Neuronal stem cell (in vitro differentiated cells): ENCODE measurements around the gene KCNJ12.
A peak's percentile ranks its signal among the peaks of the same experiment; 100 is the strongest.
"Not testable (repeated sequence)": the region's sequence is repeated elsewhere in the genome, so short reads cannot be mapped to it uniquely, and the experiment has no call there.

Experiments used
- DNase-seq: peaks from one replicate; pipeline ENCODE4 v3.0.0-alpha.2; 2013; ENCODE audit warnings: low spot score
- H2AFZ ChIP-seq: one replicate; pipeline ENCODE4 v1.6.1; 2013; ENCODE audit warnings: mild to moderate bottlenecking, low read length, inconsistent platforms
- H2AK5ac ChIP-seq: 2 replicates; pipeline ENCODE4 v1.6.1; 2013; ENCODE audit warnings: low read depth, mild to moderate bottlenecking, inconsistent platforms, low read length, moderate library complexity, mixed read lengths
- H2BK120ac ChIP-seq: 2 replicates; pipeline ENCODE4 v1.6.1; 2013; ENCODE audit warnings: low read depth, mild to moderate bottlenecking, inconsistent platforms, low read length, moderate library complexity, mixed read lengths
- H2BK12ac ChIP-seq: one replicate; pipeline ENCODE4 v1.6.1; 2013; ENCODE audit warnings: low read length, inconsistent platforms
- H2BK15ac ChIP-seq: 2 replicates; pipeline ENCODE4 v1.6.1; 2013; ENCODE audit warnings: mild to moderate bottlenecking, low read length, inconsistent platforms, mixed read lengths
- H2BK5ac ChIP-seq: one replicate; pipeline ENCODE4 v1.6.1; 2013; ENCODE audit warnings: inconsistent platforms, mild to moderate bottlenecking, low read length, moderate library complexity
- H3K14ac ChIP-seq: one replicate; pipeline ENCODE4 v1.6.1; 2013; ENCODE audit warnings: low read length, inconsistent platforms
- H3K18ac ChIP-seq: 2 replicates; pipeline ENCODE4 v1.6.1; 2013; ENCODE audit warnings: low read length, inconsistent platforms
- H3K23ac ChIP-seq: 2 replicates; pipeline ENCODE4 v1.6.1; 2013; ENCODE audit warnings: low read depth, mild to moderate bottlenecking, mixed read lengths, low read length, inconsistent platforms; ENCODE audit not compliant: poor library complexity
- H3K27ac ChIP-seq: replicated peaks from 3 replicates; pipeline ENCODE4 v1.5.1; 2013; ENCODE audit warnings: low read length, inconsistent platforms
- H3K27me3 ChIP-seq, 3 experiments: 2 replicates each; pipeline ENCODE4 v1.6.1; 2013; ENCODE audit warnings: low read length in 3 of 3, mild to moderate bottlenecking in 2 of 3, inconsistent platforms in 1 of 3, low read depth in 1 of 3, mixed read lengths in 1 of 3, moderate library complexity in 1 of 3; ENCODE audit not compliant: control insufficient read depth in 3 of 3, insufficient read depth in 3 of 3
- H3K36me3 ChIP-seq, 2 donors: replicated peaks in 1 of 2; 2 replicates each; pipeline ENCODE4 v1.6.1; 2013; ENCODE audit warnings: low read length in 2 of 2; ENCODE audit not compliant: control insufficient read depth in 2 of 2, insufficient read depth in 2 of 2
- H3K4ac ChIP-seq: 2 replicates; pipeline ENCODE4 v1.6.1; 2013; ENCODE audit warnings: inconsistent platforms, mild to moderate bottlenecking, low read length, moderate library complexity
- H3K4me1 ChIP-seq, 2 donors: 1 replicate in 1 of 2; 2 replicates in 1 of 2; pipeline ENCODE4 v1.6.1; 2013; ENCODE audit warnings: low read length in 2 of 2, low read depth in 1 of 2; ENCODE audit not compliant: control insufficient read depth in 2 of 2, insufficient read depth in 1 of 2
- H3K4me2 ChIP-seq: one replicate; pipeline ENCODE4 v1.6.1; 2013; ENCODE audit warnings: mild to moderate bottlenecking, low read length, inconsistent platforms; ENCODE audit not compliant: insufficient read depth, poor library complexity, severe bottlenecking
- H3K4me3 ChIP-seq, 2 donors: 2 replicates each; pipeline ENCODE4 v1.5.1; 2013; ENCODE audit warnings: low read length in 2 of 2, mild to moderate bottlenecking in 2 of 2, inconsistent platforms in 1 of 2, moderate library complexity in 1 of 2
- H3K79me1 ChIP-seq: one replicate; pipeline ENCODE4 v1.6.1; 2013; ENCODE audit warnings: low read depth, mild to moderate bottlenecking, inconsistent platforms, low read length, moderate library complexity
- H3K9ac ChIP-seq: one replicate; pipeline ENCODE4 v1.6.1; 2013; ENCODE audit warnings: mild to moderate bottlenecking, low read depth, low read length, inconsistent platforms; ENCODE audit not compliant: poor library complexity
- H3K9me3 ChIP-seq, 2 donors: replicated peaks in 1 of 2; 2 replicates each; pipeline versions ENCODE3 to v1.6.1; 2013; ENCODE audit warnings: low read length in 2 of 2, mild to moderate bottlenecking in 2 of 2, inconsistent platforms in 1 of 2, low read depth in 1 of 2, mixed read lengths in 1 of 2, moderate library complexity in 1 of 2; ENCODE audit not compliant: control insufficient read depth in 2 of 2, insufficient read depth in 1 of 2
- H4K8ac ChIP-seq: one replicate; pipeline ENCODE4 v1.6.1; 2013; ENCODE audit warnings: low read depth, mild to moderate bottlenecking, inconsistent platforms, low read length, moderate library complexity
- H4K91ac ChIP-seq: one replicate; pipeline ENCODE4 v1.6.1; 2013; ENCODE audit warnings: low read length, low read depth, mild to moderate bottlenecking, inconsistent platforms; ENCODE audit not compliant: poor library complexity
- WGBS, 2 donors: extraction: QIAGEN DNeasy Blood & Tissue Kit; methylation state at CpG; one replicate each; pipeline ENCODE4 v1.1.7; 2013; ENCODE audit warnings: missing lambda C conversion rate in 2 of 2, mixed read lengths in 1 of 2; ENCODE audit not compliant: insufficient read length in 2 of 2, insufficient replicate concordance in 1 of 2; ENCODE audit errors: extremely low coverage in 2 of 2; 5-methylcytosine and 5-hydroxymethylcytosine counted together

KCNJ12 gene

GRCh38 chr17:21404539-21404938, 28.4 kb downstream of the KCNJ12 start:
- not testable (repeated sequence) for H3K4me2 ChIP-seq, H3K14ac ChIP-seq, H2BK15ac ChIP-seq, H3K9me3 ChIP-seq, H2BK120ac ChIP-seq, H2AFZ ChIP-seq, H3K27me3 ChIP-seq, H3K18ac ChIP-seq, H2BK12ac ChIP-seq, H4K8ac ChIP-seq, H4K91ac ChIP-seq, H3K27ac ChIP-seq, H3K4ac ChIP-seq, DNase-seq, H3K79me1 ChIP-seq, H2AK5ac ChIP-seq, H3K4me3 ChIP-seq, H3K36me3 ChIP-seq, H3K9ac ChIP-seq
- H3K4me1 ChIP-seq = peaks cover 5 to 10% of the 10 kb centered on the region in 2 donors
- H2BK5ac ChIP-seq = peak overlapping the region; percentile 24
- no CpG with 5 or more reads among the region's 6 CpGs for WGBS, 2 donors
- H3K23ac ChIP-seq = peak overlapping the region; percentile 20

GRCh38 chr17:21404956-21405731, 29.0 kb downstream of the KCNJ12 start:
- H3K27ac ChIP-seq, H3K4me1 ChIP-seq, H4K8ac ChIP-seq, H2AK5ac ChIP-seq, H2BK120ac ChIP-seq, H2BK12ac ChIP-seq, H3K4me2 ChIP-seq, H3K79me1 ChIP-seq, H3K36me3 ChIP-seq, H3K9me3 ChIP-seq, H4K91ac ChIP-seq, H2AFZ ChIP-seq, H3K4ac ChIP-seq, H3K14ac ChIP-seq, H2BK15ac ChIP-seq, DNase-seq, H3K9ac ChIP-seq, H3K27me3 ChIP-seq, H3K18ac ChIP-seq, H3K4me3 ChIP-seq: not testable (repeated sequence)
- WGBS, 2 donors = no CpG with 5 or more reads among the region's 26 CpGs
- Histone ChIP-seq H2BK5ac (peak overlapping the region; percentile 24), H3K23ac (peak overlapping the region; percentile 20)

GRCh38 chr17:21405904-21406400, 29.8 kb downstream of the KCNJ12 start:
- H3K4ac ChIP-seq, H3K9me3 ChIP-seq, H2BK120ac ChIP-seq, H3K23ac ChIP-seq, H3K36me3 ChIP-seq, H2BK12ac ChIP-seq, H2AK5ac ChIP-seq, H4K8ac ChIP-seq, H4K91ac ChIP-seq, H3K14ac ChIP-seq, DNase-seq, H2BK15ac ChIP-seq, H2AFZ ChIP-seq, H3K27ac ChIP-seq, H3K79me1 ChIP-seq, H3K4me2 ChIP-seq, H3K4me3 ChIP-seq, H3K4me1 ChIP-seq, H2BK5ac ChIP-seq, H3K27me3 ChIP-seq: not testable (repeated sequence)
- peak overlapping the region; percentile 35 for H3K18ac ChIP-seq
- H3K9ac ChIP-seq = peak overlapping the region; percentile 30
- WGBS, 2 donors = no CpG with 5 or more reads among the region's 7 CpGs

GRCh38 chr17:21406616-21407404, 30.7 kb downstream of the KCNJ12 start:
- not testable (repeated sequence) for H3K18ac ChIP-seq, H3K27me3 ChIP-seq, H2BK5ac ChIP-seq, H3K36me3 ChIP-seq, H2AK5ac ChIP-seq, H3K9ac ChIP-seq, H3K14ac ChIP-seq, H2BK15ac ChIP-seq, H3K4me2 ChIP-seq, H3K79me1 ChIP-seq, H3K27ac ChIP-seq, DNase-seq, H4K91ac ChIP-seq, H3K23ac ChIP-seq, H2AFZ ChIP-seq, H2BK120ac ChIP-seq, H3K4me1 ChIP-seq, H4K8ac ChIP-seq, H3K4ac ChIP-seq, H3K9me3 ChIP-seq, H2BK12ac ChIP-seq, H3K4me3 ChIP-seq
- no CpG with 5 or more reads among the region's 5 CpGs for WGBS, 2 donors
